Right kidney (tissue), 1 donor: Measurements from ENCODE around the gene GSK3B.
"Not testable (repeated sequence)": the region's sequence is repeated elsewhere in the genome, so short reads cannot be mapped to it uniquely, and the experiment has no call there.

Source experiments
- DNase-seq: peaks from one replicate; pipeline ENCODE4 v3.0.0-alpha.2; 2016

Gene GSK3B

DNA sequence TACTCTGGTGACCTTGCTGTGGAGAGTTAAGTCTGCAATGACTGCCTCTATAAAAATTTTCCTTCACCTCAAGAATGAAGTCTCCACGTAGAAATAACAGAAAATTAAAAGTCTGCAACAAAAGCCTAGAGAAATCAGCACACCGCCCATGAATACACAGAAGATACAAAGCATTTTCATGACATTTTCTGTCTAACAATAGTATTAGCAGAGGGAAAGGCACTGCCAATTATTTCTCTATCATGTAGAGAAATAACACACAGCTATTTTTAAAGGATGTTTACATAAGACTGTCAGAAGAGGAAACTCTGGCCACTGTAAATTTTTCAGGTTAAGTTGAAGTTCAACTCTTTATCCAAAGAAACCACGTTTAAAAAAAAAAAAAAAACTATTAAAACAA, 80.8 kb downstream of the GSK3B start:
- no peak for DNase-seq

GRCh38 chr3:120005741-120006140, 88.5 kb downstream of the GSK3B start:
- DNase-seq: not testable (repeated sequence)

DNA sequence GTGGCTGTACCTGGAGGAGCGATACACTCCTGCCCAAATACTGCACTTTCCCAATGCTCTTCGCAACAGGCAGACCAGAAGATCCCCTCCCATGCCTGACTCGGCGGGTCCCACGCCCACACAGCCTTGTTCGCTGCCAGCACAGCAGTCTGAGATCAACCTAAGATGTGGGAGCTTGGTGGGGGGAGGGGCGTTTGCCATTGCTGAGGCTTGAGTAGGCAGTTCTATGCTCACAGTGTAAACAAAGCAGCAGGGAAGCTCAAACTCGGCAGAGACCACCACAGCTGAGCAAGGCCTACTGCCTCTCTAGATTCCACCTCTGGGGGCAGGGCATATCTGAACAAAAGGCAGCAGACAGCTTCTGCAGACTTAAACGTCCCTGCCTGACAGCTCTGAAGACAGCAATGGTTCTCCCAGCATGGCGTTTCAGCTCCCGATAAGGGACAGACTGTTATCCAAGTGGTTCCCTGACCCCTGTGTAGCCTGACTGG, 90.2 kb downstream of the GSK3B start:
- not testable (repeated sequence) for DNase-seq

GRCh38 chr3:119998166-119998565, 96.1 kb downstream of the GSK3B start:
- no peak for DNase-seq

DNA sequence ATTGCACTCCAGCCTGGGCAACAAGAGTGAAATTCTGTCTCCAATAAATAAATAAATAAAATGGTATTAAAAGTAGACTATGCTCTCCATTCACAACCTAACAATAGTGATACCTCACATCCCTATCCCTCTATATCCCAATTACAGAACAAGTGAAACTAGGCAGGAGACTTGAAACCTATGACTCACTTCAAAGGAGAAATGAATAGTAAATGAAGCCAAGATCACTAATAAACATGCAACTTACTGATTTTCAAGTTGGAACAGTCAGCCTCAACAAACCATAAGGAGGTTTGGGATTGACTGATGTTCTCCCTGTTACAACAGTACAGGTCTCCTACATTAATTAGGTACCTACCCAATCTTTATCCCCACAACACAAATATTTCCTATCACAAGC, 103.4 kb downstream of the GSK3B start:
- no peak for DNase-seq

GRCh38 chr3:119989981-119990655, 104.1 kb downstream of the GSK3B start:
- no peak for DNase-seq

GRCh38 chr3:119986812-119987211, 107.4 kb downstream of the GSK3B start:
- not testable (repeated sequence) for DNase-seq

- no peak for DNase-seq
Observed at GRCh38 chr3:119981386-119981785, 112.9 kb downstream of the GSK3B start.

DNA sequence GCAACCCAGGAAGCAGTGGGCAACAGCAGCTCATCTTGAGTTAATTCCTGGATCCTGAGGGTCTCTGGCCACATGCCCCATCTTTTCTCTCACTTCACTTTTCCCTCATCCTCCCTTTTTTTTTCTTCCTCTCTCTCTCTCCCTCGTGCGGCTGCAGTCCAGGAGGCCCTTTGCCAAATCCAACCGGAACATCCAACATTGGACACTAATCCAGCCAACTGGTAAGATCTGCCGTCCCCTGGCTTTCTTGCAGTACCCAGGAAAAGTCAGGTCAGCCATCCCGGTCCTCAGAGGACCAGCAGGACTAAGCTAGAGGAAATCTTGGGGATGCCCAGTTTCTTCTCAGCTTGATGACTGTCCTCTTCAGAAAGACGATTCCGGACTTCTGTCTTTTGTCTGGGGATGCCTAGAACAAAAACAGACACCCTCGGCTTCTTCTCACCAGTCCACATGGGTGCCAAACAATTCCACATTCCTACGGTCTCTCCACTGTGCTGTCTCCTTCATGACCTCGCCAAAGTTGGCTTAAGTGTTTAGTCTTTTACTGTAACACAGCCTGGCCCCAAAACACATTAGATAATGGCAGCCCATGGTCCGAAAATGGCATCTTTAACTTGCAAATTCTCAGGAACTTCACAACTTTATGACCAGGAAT, 115.6 kb downstream of the GSK3B start:
- no peak for DNase-seq

DNA sequence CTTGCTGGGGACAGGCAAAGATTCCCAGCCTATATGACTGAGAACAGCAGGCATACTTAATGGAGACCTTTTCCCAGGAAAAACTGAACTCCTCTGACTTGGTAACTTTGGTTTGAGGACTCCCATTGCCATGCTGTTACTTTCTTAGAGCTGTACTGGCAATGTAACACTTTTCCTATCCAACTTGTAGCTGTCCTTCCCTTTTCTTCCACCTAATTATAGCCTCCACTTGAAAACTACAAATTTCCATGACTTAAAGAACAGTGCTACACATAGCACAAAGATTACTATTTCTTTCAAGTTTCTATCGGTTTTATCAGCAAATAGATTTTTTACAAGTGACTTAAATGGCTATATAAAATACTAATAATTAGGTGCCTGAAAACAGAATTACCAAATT, 116.9 kb downstream of the GSK3B start:
- no peak for DNase-seq

DNA sequence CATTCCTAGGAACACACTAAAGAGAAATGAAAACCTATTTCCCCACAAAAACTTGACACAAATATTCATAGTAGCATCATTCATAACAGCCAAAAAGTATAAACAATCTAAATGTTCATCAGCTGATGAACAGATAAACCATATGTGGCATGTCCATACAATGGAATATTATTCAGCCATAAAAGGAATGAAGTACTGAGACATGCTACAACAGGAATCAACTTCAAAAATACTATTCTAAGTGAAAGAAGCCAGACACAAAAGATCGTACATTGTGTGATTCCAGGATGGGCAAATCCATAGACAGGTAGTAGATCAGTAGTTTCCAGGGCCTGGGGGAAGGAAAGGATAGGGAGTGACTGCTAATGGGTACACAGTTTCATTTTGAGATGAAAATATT, 118.0 kb downstream of the GSK3B start:
- DNase-seq: no peak

DNA sequence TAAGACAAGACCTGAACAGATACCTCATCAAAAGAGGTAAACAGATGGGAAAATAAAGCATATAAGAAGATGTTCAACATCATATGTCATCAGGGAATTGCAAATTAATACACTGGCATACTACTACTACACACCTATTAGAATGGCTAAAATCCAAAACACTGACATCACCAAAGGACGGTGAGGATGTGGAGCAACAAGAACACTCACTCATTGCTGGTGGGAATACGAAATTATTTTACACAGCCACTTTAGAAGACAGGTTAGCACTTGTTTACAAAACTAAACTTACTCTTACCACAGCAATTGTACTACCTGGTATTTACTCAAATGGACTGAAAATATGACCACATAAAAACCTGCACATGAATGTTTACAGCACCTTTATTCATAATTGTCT, 119.6 kb downstream of the GSK3B start:
- DNase-seq: no peak

GRCh38 chr3:119973018-119973646, 121.1 kb downstream of the GSK3B start:
- DNase-seq: no peak

- no peak for DNase-seq
Observed at GRCh38 chr3:119969759-119970158, 124.5 kb downstream of the GSK3B start.

DNA sequence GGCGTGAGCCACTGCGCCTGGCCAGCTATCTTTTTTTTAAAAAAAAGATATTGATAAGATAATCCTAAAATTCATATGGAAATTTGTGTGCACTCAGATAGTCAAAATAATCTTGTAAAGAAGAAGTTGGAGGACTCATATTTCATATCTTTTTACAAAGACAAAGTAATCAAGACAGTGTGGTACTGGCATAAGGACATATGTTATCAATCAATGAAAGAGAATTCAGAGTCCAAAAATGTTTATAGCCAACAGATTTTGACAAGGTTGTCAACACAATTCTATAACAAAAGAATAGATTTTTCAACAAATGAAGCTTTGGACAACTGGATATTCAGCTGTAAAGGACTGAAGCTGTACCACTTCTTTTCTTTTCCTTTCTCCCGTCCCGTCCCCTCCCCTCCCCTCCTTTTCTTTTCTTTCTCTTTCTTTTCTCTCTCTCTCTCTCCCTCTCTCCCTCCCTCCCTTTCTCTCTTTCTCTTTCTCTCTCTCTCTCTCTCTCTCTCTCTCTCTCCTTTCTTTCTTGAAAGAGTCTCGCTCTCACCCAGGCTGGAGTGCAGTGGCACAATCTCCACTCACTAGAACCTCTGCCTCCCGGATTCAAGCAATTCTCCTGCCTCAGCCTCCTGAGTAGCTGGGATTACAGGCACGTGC, 126.8 kb downstream of the GSK3B start:
- no peak for DNase-seq

DNA sequence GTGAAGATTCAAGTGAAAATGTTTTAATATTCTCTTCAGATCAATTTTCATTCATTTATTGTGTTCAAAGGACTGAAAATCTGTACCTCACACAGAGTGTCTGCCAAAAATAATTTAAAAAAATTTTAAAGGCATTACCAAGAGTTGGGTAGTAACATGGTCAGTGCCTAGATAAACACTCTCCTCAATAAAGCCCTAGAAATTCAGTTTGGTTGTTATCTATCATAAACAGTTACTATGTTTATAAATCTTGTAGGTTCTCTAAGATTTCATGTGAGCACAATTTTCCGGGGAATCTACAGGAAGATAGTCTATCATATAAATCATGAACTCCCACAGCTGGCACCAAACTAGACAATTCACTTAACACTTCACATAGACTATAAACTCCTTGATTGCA, 128.6 kb downstream of the GSK3B start:
- no peak for DNase-seq

DNA sequence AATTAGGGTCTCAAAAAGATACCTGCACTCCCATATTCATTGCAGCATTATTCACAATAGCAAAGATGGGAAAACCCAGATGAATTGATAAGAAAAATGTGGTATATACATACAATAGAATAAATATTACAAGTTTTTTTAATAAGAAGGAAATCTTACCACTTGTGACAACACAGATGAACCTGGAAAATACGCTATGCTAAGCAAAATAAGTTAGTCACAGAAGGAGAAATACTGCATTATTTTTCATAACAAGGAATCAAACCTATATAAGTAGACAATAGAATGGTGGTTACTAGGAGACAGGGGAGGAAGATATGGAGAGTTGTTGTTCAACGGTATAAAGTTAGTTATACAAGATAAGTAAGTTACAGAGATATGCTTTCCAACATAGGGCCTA, 130.0 kb downstream of the GSK3B start:
- DNase-seq: no peak

- DNase-seq: no peak
Observed at GRCh38 chr3:119955972-119956371, 138.3 kb downstream of the GSK3B start.

DNA sequence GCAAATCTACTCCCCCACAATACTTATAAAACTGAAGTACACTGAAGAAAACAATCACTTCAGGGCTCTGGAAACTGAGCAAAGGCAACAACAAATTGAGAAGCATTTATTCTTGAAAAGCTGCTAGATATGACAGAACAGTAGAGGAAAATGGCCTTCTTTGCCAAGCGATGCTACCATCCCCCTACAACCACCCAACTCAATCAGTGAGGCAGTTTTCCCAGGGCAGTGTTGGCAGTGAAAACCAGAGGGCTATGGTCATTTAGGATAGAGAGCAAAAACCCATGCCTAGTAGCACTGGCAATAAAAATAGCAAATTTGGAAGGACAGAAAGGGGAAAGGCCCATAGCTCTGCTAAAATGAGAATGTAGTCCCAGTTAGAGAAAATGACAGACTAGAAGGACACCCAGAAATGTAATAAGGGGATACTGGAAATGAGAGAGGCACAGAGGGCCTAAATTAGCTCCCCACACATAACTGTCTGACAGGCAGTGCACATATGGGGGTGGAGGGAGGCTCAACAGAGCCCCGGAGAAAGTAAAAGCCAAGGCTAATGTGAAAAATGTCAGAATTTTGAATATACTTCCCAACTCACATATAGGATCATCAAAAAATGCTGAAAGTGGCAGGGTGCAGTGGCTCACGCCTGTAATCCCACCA, 143.5 kb downstream of the GSK3B start:
- DNase-seq: no peak

DNA sequence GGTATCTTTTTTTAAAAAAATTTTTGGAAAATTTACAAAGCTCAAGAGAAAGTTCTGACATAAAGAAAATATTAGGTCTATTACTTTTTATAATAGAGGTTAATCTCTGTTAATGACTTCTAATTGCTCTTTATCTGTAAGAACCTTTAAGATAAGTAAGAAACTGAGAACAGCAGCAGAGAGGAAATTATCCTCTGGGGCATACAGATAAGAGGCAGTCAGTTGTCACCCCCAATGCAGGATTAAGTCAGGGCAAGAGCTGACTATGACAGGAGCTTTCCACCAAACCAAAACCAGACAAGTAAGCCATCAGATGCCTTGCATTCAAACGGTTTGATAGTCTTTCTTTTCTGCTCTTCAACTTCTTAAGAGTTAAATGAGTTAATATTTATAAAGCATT, 149.0 kb downstream of the GSK3B start:
- DNase-seq: no peak

GRCh38 chr3:119944091-119944490, 150.2 kb downstream of the GSK3B start:
- DNase-seq: no peak

DNA sequence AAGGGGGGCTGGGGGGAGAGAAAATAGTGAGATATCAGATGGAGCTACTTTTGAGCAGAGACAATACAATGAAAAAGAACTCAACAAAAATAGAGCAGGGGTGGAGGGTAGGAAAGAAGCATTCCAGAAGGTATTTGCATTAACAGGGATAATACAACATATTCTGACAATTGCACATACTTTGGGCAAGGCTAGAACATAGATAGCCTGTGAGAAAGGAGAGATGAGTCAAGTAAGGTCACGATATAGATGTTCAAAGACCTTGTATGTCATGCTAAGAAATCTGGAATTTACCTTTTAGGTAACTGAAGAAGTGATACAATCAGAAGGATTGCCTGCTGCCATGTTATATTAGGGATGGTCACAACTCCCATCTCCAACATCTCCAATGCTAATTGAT, 155.2 kb downstream of the GSK3B start:
- DNase-seq: no peak

GRCh38 chr3:119937229-119937628, 157.0 kb downstream of the GSK3B start:
- DNase-seq: no peak
